ENCODE results near the gene UGGT2. TPM values are rescaled to one million over a fixed set of nuclear protein-coding genes. Genes with fewer than 3 reads are reported as not detected.

The UGGT2 gene
- total RNA-seq, 4 donors from 2014 or later, result 19.5 to 148 (median 41.0) TPM

DNA sequence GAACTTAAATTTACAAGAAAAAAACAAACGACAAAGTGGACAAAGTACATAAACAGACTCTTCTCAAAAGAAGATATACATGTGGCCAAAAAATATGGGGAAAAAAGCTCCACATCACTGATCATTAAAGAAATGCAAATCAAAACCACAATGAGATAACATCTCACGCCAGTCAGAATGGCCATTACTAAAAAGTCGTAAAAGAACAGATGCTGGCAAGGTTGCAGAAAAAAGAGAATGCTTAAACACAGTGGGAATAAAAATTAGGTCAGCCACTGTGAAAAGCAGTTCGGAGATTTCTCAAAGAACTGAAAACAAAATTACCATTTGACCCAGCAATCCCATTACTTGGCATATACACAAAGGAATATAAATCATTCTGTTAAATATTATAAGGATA lies 132.7 kb downstream of the UGGT2 start:
- in situ Hi-C loops (cut with MboI; ENCODE audit: low pct_ligation_motif_present in 1 of 4, low pct_unique_long_range_greater_than_20kb in 1 of 4, low sequenced_read_pairs in 3 of 4), result no loop called here

DNA sequence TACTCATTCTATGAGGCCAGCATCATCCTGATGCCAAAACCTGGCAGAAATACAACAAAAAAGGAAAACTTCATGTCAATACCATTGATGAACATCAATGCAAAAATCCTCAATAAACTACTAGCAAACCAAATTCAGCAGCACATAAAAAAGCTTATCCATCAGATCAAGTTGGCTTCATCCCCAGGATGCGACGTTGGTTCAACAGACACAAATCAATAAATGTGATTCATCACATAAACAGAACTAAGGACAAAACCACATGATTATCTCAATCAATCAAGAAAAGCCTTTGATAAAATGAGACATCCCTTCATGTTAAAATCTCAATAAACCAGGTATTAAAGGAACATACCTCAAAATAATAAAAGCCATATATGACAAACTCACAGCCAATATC lies 134.3 kb downstream of the UGGT2 start:
- no peak for DNase-seq

More for the DNA sequence above, 132.7 kb downstream of the UGGT2 start:
- intact Hi-C loops (cut with DNase I; ENCODE audit: low total_unique reads), result no loop called here
- H3K36me3 ChIP-seq, result no peaks in the 10 kb centered on the region
- no peak overlapping the region for H3K27ac ChIP-seq
- DNase-seq, result no peak
- TF ChIP-seq, protein P1, sequence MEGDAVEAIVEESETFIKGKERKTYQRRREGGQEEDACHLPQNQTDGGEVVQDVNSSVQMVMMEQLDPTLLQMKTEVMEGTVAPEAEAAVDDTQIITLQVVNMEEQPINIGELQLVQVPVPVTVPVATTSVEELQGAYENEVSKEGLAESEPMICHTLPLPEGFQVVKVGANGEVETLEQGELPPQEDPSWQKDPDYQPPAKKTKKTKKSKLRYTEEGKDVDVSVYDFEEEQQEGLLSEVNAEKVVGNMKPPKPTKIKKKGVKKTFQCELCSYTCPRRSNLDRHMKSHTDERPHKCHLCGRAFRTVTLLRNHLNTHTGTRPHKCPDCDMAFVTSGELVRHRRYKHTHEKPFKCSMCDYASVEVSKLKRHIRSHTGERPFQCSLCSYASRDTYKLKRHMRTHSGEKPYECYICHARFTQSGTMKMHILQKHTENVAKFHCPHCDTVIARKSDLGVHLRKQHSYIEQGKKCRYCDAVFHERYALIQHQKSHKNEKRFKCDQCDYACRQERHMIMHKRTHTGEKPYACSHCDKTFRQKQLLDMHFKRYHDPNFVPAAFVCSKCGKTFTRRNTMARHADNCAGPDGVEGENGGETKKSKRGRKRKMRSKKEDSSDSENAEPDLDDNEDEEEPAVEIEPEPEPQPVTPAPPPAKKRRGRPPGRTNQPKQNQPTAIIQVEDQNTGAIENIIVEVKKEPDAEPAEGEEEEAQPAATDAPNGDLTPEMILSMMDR (IDR thresholded peaks at IDR 0.05), result no peak
- TF ChIP-seq POLR2A (IDR thresholded peaks at IDR 0.05), result no peak
- no peak for TF ChIP-seq POLR2AphosphoS5 (IDR thresholded peaks at IDR 0.05)
- no peak for TF ChIP-seq EP300 (IDR thresholded peaks at IDR 0.05; ENCODE audit: low read depth)
- H3K9me3 ChIP-seq, result no peaks in the 10 kb centered on the region
- H3K4me1 ChIP-seq, result no peaks in the 10 kb centered on the region
- no peaks in the 10 kb centered on the region for H3K27me3 ChIP-seq
- H3K4me3 ChIP-seq, result no peak overlapping the region
- 74 to 76% methylated on average over 4 of the region's 4 CpGs for WGBS, 2 donors (ENCODE audit: low coverage in 1 of 2)

DNA sequence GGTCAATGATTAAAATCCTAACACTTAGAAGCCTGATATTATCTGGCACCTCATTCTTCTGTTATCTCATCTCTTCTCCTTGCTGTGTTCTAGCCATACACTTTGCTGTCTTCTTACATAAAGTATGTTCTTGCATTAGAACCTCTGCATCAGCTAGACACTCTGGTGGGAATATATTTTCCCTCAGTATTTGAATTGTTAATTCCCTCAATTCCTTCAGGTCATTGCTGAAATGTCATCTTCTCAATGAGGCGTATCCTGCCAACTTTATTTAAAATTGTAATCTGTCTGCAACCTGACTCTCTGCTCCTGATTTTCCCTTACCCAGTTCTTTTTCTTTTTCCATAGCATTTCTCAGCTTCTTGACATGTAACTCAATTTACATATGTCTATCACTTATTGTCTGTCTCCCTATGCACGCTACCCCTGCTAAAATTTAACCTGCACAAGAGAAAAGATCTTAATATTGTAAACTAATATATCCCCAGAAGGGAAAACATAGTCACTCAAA lies 138.2 kb downstream of the UGGT2 start:
- intact Hi-C loops (cut with DNase I; ENCODE audit: low total_unique reads) (no loop called here), in situ Hi-C loops (cut with MboI; ENCODE audit: low pct_ligation_motif_present in 1 of 4, low pct_unique_long_range_greater_than_20kb in 1 of 4, low sequenced_read_pairs in 3 of 4) (no loop called here)
- DNase-seq, result no peak
- Histone ChIP-seq H3K27ac (no peak overlapping the region), H3K27me3 (no peaks in the 10 kb centered on the region), H3K4me1 (no peaks in the 10 kb centered on the region), H3K9me3 (no peaks in the 10 kb centered on the region), H3K36me3 (no peaks in the 10 kb centered on the region), H3K4me3 (no peak overlapping the region)
- no peak for TF ChIP-seq POLR2A (IDR thresholded peaks at IDR 0.05)
- no peak for TF ChIP-seq POLR2AphosphoS5 (IDR thresholded peaks at IDR 0.05)
- TF ChIP-seq, protein P1 (IDR thresholded peaks at IDR 0.05), result no peak
- no peak for TF ChIP-seq EP300 (IDR thresholded peaks at IDR 0.05; ENCODE audit: low read depth)
- WGBS, 2 donors (ENCODE audit: low coverage in 1 of 2), result 90 to 95% methylated on average over 2 of the region's 2 CpGs

More for the DNA sequence above, 134.3 kb downstream of the UGGT2 start:
- 85 to 100% methylated on average over 2 of the region's 2 CpGs for WGBS, 2 donors (ENCODE audit: low coverage in 1 of 2)
- Histone ChIP-seq H3K9me3 (no peaks in the 10 kb centered on the region), H3K36me3 (no peaks in the 10 kb centered on the region), H3K4me1 (no peaks in the 10 kb centered on the region), H3K27me3 (no peaks in the 10 kb centered on the region), H3K4me3 (no peak overlapping the region), H3K27ac (no peak overlapping the region)
- intact Hi-C loops (cut with DNase I; ENCODE audit: low total_unique reads) (no loop called here), in situ Hi-C loops (cut with MboI; ENCODE audit: low pct_ligation_motif_present in 1 of 4, low pct_unique_long_range_greater_than_20kb in 1 of 4, low sequenced_read_pairs in 3 of 4) (no loop called here)
- TF ChIP-seq, protein P1 (IDR thresholded peaks at IDR 0.05), result no peak
- no peak for TF ChIP-seq EP300 (IDR thresholded peaks at IDR 0.05; ENCODE audit: low read depth)
- no peak for TF ChIP-seq POLR2A (IDR thresholded peaks at IDR 0.05)
- TF ChIP-seq POLR2AphosphoS5 (IDR thresholded peaks at IDR 0.05), result no peak

DNA sequence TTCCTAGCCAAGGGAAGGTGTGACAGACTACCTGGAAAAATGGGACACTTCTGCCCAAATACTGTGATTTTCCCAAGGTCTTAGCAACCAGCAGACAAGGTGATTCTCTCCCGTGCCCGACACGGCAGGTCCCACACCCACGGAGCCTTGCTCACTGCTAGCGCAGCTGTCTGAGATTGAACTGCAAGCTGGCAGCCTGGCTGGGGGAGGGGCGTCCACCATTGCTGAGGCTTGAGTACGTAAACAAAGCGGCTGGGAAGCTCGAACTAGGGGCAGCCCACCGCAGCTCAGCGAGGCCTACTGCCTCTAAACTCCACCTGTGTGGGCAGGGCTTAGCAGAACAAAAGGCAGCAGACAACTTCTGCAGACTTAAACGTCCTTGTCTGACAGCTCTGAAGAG lies 146.2 kb downstream of the UGGT2 start:
- in situ Hi-C loops (cut with MboI; ENCODE audit: low pct_ligation_motif_present in 1 of 4, low pct_unique_long_range_greater_than_20kb in 1 of 4, low sequenced_read_pairs in 3 of 4) (no loop called here), intact Hi-C loops (cut with DNase I; ENCODE audit: low total_unique reads) (no loop called here)
- TF ChIP-seq EP300 (IDR thresholded peaks at IDR 0.05; ENCODE audit: low read depth) (no peak), POLR2AphosphoS5 (IDR thresholded peaks at IDR 0.05) (no peak), POLR2A (IDR thresholded peaks at IDR 0.05) (no peak)
- TF ChIP-seq, protein P1 (IDR thresholded peaks at IDR 0.05), result no peak
- WGBS, 2 donors (ENCODE audit: low coverage in 1 of 2), result 96 to 100% methylated on average over 2 to 12 of the region's 12 CpGs
- Histone ChIP-seq H3K27me3 (no peaks in the 10 kb centered on the region), H3K4me1 (no peaks in the 10 kb centered on the region), H3K36me3 (peaks cover 0 to 5% (median 0%) of the 10 kb centered on the region in 4 donors), H3K4me3 (no peak overlapping the region), H3K9me3 (no peaks in the 10 kb centered on the region), H3K27ac (no peak overlapping the region)
- no peak for DNase-seq
